Measurements from ENCODE around the gene PDGFA.

The PDGFA gene

DNA sequence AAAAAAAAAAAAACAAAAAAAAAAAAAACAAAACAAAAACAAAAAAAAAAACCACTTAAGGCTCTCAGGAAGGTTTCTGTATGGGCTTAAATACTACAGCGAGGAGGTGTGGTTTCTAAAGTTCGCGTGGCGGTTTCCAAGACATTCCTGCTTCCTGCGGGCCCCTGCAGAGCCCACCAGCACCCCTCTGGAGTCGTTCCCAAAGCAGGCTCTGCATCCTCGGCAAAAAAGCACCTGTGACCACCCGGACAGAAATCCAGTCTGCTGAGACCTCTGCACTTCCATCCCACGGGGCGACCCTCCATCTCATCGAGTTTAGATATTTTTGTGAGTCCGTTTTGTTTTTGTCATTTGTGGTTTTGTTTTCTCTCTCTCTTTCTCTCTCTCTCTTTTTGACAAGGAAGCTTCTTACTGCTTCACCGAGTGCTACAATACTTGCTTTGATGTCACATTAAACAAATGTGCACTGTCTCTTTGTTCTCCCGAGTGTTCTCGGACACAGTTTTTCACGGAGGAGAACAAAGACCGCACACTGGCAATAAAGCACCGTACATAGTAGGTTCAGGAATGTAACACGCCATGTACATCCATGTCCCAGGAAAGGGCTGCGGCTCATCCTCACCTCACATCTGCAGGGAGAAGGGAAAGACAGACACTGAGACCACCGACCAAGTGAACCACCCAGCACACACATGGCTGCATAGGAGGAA, 21.5 kb downstream of the PDGFA start:
- no peak for DNase-seq (ENCODE audit: low spot score)
- TF ChIP-seq, protein P1, sequence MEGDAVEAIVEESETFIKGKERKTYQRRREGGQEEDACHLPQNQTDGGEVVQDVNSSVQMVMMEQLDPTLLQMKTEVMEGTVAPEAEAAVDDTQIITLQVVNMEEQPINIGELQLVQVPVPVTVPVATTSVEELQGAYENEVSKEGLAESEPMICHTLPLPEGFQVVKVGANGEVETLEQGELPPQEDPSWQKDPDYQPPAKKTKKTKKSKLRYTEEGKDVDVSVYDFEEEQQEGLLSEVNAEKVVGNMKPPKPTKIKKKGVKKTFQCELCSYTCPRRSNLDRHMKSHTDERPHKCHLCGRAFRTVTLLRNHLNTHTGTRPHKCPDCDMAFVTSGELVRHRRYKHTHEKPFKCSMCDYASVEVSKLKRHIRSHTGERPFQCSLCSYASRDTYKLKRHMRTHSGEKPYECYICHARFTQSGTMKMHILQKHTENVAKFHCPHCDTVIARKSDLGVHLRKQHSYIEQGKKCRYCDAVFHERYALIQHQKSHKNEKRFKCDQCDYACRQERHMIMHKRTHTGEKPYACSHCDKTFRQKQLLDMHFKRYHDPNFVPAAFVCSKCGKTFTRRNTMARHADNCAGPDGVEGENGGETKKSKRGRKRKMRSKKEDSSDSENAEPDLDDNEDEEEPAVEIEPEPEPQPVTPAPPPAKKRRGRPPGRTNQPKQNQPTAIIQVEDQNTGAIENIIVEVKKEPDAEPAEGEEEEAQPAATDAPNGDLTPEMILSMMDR (IDR thresholded peaks at IDR 0.05; ENCODE audit: borderline replicate concordance, control extremely low read depth, extremely low read depth, insufficient read depth, missing control alignments) = no peak
- in situ Hi-C loops (cut with MboI; ENCODE audit: low sequenced_read_pairs, unreplicated experiment) = no loop called here

DNA sequence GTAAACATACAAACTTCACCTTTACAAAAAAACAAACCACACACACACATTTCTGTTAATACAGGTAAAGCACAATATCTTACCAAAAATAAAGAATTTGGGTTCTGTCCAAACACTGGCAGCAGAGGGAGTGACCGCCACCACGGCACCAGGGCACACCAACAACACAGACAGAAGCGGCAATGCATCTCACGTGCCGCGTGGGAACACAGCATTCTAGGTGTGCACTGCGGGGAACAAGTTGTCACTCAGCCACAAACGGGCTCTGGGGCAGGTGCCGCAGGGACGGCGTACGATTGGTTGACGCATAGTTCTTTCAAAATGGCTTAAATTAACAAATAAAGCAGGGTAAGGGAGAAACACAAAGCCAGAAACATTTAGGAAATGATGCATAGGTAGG, 22.3 kb downstream of the PDGFA start:
- TF ChIP-seq, protein P1 (IDR thresholded peaks at IDR 0.05; ENCODE audit: borderline replicate concordance, control extremely low read depth, extremely low read depth, insufficient read depth, missing control alignments) = no peak
- DNase-seq (ENCODE audit: low spot score) = no peak
- in situ Hi-C loops (cut with MboI; ENCODE audit: low sequenced_read_pairs, unreplicated experiment) = no loop called here

- TF ChIP-seq, protein P1 (IDR thresholded peaks at IDR 0.05; ENCODE audit: borderline replicate concordance, control extremely low read depth, extremely low read depth, insufficient read depth, missing control alignments) = no peak
- in situ Hi-C loops (cut with MboI; ENCODE audit: low sequenced_read_pairs, unreplicated experiment) = no loop called here
- no peak for DNase-seq (ENCODE audit: low spot score)
Observed at GRCh38 chr7:496528-497295, 22.9 kb downstream of the PDGFA start.

DNA sequence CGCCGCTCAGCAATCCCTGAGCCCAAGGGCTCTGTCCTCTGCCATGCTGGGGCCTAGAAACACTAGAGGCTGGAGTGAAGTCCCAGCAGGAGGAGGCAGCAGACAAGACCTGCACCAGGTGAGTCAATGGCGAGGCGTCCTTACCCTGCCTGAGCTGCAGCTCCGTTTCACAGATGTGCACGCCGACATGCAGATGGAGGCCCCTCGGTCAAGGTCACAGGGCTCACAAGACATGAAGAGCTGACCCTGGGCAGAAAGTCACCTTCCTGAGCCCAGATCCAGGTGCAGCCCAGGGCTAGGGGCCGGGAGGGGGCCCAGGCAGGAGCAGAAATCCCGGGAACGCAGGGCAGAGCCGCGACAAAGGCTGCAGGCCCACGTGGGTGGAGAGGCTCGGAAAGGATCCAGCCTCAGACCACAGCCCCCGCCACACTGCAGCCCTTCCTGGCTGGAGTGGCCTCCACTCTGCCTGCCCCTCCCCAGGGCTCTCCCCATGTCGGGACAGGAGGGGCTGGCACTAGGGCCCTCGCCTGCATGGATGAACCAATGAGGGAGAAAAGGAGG, 23.8 kb downstream of the PDGFA start:
- in situ Hi-C loops (cut with MboI; ENCODE audit: low sequenced_read_pairs, unreplicated experiment) = no loop called here
- TF ChIP-seq, protein P1 (IDR thresholded peaks at IDR 0.05; ENCODE audit: borderline replicate concordance, control extremely low read depth, extremely low read depth, insufficient read depth, missing control alignments) = no peak
- no peak for DNase-seq (ENCODE audit: low spot score)

- TF ChIP-seq, protein P1 (IDR thresholded peaks at IDR 0.05; ENCODE audit: borderline replicate concordance, control extremely low read depth, extremely low read depth, insufficient read depth, missing control alignments) = no peak
- in situ Hi-C loops (cut with MboI; ENCODE audit: low sequenced_read_pairs, unreplicated experiment) = no loop called here
- no peak for DNase-seq (ENCODE audit: low spot score)
Observed at GRCh38 chr7:495326-495725, 24.3 kb downstream of the PDGFA start.

DNA sequence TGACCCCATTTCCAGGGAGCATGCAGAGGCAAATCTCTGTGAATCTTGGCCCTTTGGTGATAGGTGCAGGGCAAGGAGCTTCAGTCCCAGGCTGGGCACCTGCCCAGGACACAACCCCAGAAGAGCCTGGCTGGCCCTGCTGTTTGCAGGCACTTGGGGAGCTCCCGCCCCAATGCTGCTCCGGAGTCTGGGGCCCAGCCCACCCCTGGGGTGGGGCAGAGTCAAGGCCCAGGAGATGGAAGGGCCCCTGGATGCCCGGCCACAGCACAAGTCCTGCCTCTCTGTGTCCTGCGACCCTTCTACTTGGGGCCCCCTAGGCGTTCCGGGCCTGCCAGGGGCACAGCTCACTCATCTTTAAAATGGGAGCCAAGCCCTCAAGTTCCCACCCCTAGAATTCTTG, 24.7 kb downstream of the PDGFA start:
- no peak for DNase-seq (ENCODE audit: low spot score)
- TF ChIP-seq, protein P1 (IDR thresholded peaks at IDR 0.05; ENCODE audit: borderline replicate concordance, control extremely low read depth, extremely low read depth, insufficient read depth, missing control alignments) = no peak
- in situ Hi-C loops (cut with MboI; ENCODE audit: low sequenced_read_pairs, unreplicated experiment) = no loop called here
